WI38 (cell line): ENCODE data around the gene SKAP2.

Experiments used
- H3K4me3 ChIP-seq: 2 replicates; pipeline ENCODE4 v1.5.1; 2011; ENCODE audit warnings: low read depth, mild to moderate bottlenecking, control low read depth, low read length
- TF ChIP-seq, protein P1 (sequence below): IDR thresholded peaks from 2 replicates; pipeline ENCODE4 v1.5.1; 2012; ENCODE audit warnings: low read depth, mild to moderate bottlenecking, control low read depth, low read length

The SKAP2 gene

GRCh38 chr7:26625286-26625685 is 239.1 kb downstream of the SKAP2 start:
- TF ChIP-seq, protein P1, sequence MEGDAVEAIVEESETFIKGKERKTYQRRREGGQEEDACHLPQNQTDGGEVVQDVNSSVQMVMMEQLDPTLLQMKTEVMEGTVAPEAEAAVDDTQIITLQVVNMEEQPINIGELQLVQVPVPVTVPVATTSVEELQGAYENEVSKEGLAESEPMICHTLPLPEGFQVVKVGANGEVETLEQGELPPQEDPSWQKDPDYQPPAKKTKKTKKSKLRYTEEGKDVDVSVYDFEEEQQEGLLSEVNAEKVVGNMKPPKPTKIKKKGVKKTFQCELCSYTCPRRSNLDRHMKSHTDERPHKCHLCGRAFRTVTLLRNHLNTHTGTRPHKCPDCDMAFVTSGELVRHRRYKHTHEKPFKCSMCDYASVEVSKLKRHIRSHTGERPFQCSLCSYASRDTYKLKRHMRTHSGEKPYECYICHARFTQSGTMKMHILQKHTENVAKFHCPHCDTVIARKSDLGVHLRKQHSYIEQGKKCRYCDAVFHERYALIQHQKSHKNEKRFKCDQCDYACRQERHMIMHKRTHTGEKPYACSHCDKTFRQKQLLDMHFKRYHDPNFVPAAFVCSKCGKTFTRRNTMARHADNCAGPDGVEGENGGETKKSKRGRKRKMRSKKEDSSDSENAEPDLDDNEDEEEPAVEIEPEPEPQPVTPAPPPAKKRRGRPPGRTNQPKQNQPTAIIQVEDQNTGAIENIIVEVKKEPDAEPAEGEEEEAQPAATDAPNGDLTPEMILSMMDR: no peak
- H3K4me3 ChIP-seq: no peak overlapping the region

DNA sequence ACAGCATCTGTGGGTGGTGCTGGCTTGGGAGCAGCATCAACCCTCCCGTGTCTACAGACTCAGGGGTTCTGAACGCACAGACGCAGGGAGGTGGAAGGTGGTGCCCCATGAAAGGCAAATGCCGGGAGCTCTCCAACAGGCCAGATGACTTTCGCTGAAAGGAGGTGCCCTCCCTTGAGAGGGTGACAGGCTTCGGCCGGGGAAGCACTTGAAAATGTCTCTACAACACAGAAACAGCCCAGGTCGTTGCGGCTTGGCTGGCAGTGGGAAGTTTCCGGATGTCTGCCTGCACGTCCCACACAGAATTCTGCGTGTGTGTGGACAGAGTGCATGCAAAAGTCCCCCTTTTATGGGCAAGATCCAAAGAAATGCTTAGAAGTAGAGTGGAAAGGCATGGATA is 239.6 kb downstream of the SKAP2 start:
- H3K4me3 ChIP-seq: no peak overlapping the region
- TF ChIP-seq, protein P1: no peak

- TF ChIP-seq, protein P1: no peak
- H3K4me3 ChIP-seq: no peak overlapping the region
Observed at GRCh38 chr7:26624431-26624830, 240.0 kb downstream of the SKAP2 start.

- TF ChIP-seq, protein P1: no peak
- no peak overlapping the region for H3K4me3 ChIP-seq
Observed at GRCh38 chr7:26620352-26620751, 244.0 kb downstream of the SKAP2 start.

DNA sequence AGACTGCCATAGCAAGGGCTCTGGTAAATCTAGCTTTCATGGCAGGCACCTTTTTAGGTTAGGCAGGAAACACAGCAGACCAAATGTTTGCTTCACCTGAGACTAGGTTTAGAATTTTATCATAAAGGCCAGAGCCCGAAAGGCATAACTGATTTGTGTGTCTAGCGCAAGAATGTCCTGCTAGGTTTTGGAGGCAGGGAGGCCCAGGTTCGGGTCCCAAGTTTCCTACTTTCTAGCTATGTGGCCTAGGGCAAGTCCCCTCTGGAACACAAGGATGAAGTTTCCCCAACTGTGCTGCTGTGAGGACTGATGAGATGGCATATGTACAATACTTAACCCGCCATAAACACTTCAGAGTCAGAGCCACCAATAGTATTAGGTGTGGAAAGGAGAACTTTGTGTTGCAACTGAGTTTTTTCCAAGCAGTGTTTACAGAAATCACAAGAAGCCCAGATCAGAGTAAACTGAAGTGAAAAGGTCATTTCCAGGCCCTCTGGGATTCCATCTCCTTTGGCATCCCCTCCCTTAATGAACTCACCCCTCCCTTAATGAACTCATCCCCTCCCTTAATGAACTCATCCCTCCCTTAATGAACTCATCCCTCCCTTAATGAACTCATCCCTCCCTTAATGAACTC is 244.9 kb downstream of the SKAP2 start:
- TF ChIP-seq, protein P1: no peak
- no peak overlapping the region for H3K4me3 ChIP-seq

DNA sequence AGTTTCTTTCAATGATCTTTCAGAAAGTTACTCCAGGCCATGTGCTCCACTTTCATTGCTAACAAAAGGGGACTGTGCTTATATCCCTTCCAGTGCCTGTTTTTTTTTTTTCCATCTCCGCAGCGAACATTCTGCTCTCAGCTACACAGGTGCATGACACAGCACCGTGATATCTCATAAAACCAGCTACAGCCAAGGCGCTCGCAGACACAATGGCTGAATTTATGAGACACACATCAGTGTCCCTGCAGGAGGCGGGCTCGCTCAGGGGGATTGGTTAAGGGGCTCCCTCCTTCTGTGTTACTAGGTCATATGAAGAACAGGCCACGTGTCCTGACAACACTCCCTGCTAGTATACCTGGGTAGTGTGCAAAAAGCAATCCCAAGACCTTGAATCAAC is 245.5 kb downstream of the SKAP2 start:
- TF ChIP-seq, protein P1: no peak

DNA sequence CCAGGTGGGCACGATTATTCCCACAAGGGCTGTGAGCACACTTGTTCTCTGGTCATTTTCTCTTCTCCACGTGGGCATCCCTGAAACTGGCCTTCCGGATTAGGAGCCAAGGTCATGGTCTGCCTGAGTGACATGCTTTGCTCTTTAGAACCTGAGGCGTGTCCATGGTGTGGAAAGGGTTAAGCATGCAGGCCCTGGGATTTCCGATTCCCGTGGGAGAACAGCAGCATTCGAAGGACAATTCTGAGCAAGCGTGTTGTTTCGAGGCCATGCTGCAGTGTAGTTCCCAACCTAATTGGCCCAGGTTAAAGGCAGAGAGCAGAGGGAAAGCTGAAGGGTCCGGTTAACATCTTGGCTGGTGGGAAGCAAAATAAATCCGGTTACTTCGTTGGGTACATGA is 245.9 kb downstream of the SKAP2 start:
- TF ChIP-seq, protein P1: no peak
- H3K4me3 ChIP-seq: no peak overlapping the region

More for the DNA sequence above, 245.5 kb downstream of the SKAP2 start:
- H3K4me3 ChIP-seq: no peak overlapping the region
